ENCODE measurements around the gene CAMTA1.

GRCh38 chr1:7678491-7679158 is 893.4 kb downstream of the CAMTA1 start:
- TF ChIP-seq, protein P1, sequence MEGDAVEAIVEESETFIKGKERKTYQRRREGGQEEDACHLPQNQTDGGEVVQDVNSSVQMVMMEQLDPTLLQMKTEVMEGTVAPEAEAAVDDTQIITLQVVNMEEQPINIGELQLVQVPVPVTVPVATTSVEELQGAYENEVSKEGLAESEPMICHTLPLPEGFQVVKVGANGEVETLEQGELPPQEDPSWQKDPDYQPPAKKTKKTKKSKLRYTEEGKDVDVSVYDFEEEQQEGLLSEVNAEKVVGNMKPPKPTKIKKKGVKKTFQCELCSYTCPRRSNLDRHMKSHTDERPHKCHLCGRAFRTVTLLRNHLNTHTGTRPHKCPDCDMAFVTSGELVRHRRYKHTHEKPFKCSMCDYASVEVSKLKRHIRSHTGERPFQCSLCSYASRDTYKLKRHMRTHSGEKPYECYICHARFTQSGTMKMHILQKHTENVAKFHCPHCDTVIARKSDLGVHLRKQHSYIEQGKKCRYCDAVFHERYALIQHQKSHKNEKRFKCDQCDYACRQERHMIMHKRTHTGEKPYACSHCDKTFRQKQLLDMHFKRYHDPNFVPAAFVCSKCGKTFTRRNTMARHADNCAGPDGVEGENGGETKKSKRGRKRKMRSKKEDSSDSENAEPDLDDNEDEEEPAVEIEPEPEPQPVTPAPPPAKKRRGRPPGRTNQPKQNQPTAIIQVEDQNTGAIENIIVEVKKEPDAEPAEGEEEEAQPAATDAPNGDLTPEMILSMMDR (conservative IDR thresholded peaks at IDR 0.05; ENCODE audit: low read depth, low read length), result no peak
- no peak for TF ChIP-seq EZH2 (IDR thresholded peaks at IDR 0.05; ENCODE audit: borderline replicate concordance, low read depth, low read length, poor library complexity, severe bottlenecking)

Measured in A673 (cell line).